RKO (cell line): ENCODE data around the gene RBBP6.
A peak's percentile ranks its signal among the peaks of the same experiment; 100 is the strongest.
"Not testable (repeated sequence)": the region's sequence is repeated elsewhere in the genome, so short reads cannot be mapped to it uniquely, and the experiment has no call there.

Experiments used
- DNase-seq: peaks from one replicate; pipeline ENCODE4 v3.0.0-alpha.2; 2016; ENCODE audit warnings: low spot score

RBBP6 gene

GRCh38 chr16:24539295-24539849 lies at the start of gene RBBP6:
RBBP6 (plus strand) TSS chr16:24539566; CDS start chr16:24540627, 1,061 bp downstream.
- DNase-seq: peak; percentile 96

GRCh38 chr16:24490866-24491265 lies 48.5 kb upstream of the RBBP6 start:
- no peak for DNase-seq

- DNase-seq: no peak
Observed at GRCh38 chr16:24491731-24492130, 47.6 kb upstream of the RBBP6 start.

GRCh38 chr16:24493821-24494220 lies 45.5 kb upstream of the RBBP6 start:
- DNase-seq: no peak

GRCh38 chr16:24495207-24495606 lies 44.2 kb upstream of the RBBP6 start:
- DNase-seq: not testable (repeated sequence)

GRCh38 chr16:24497440-24497839 lies 41.9 kb upstream of the RBBP6 start:
- no peak for DNase-seq

GRCh38 chr16:24499193-24499814 lies 40.1 kb upstream of the RBBP6 start:
- DNase-seq: peak; percentile 30

- peak; percentile 64 for DNase-seq
Observed at GRCh38 chr16:24504472-24505345, 34.7 kb upstream of the RBBP6 start.

GRCh38 chr16:24505959-24506358 lies 33.4 kb upstream of the RBBP6 start:
- DNase-seq: no peak

GRCh38 chr16:24507959-24508480 lies 31.3 kb upstream of the RBBP6 start:
- no peak for DNase-seq

GRCh38 chr16:24508614-24509013 lies 30.8 kb upstream of the RBBP6 start:
- DNase-seq: peak; percentile 34

- DNase-seq: no peak
Observed at GRCh38 chr16:24509536-24509935, 29.8 kb upstream of the RBBP6 start.

- no peak for DNase-seq
Observed at GRCh38 chr16:24511174-24511573, 28.2 kb upstream of the RBBP6 start.

- no peak for DNase-seq
Observed at GRCh38 chr16:24511792-24512191, 27.6 kb upstream of the RBBP6 start.

- DNase-seq: no peak
Observed at GRCh38 chr16:24514096-24514495, 25.3 kb upstream of the RBBP6 start.

- DNase-seq: no peak
Observed at GRCh38 chr16:24515186-24515585, 24.2 kb upstream of the RBBP6 start.

GRCh38 chr16:24516900-24517669 lies 22.3 kb upstream of the RBBP6 start:
- DNase-seq: peak; percentile 81

GRCh38 chr16:24518498-24518897 lies 20.9 kb upstream of the RBBP6 start:
- no peak for DNase-seq

- no peak for DNase-seq
Observed at GRCh38 chr16:24520983-24521382, 18.4 kb upstream of the RBBP6 start.

- DNase-seq: no peak
Observed at GRCh38 chr16:24522751-24523150, 16.6 kb upstream of the RBBP6 start.

- DNase-seq: no peak
Observed at GRCh38 chr16:24523569-24523968, 15.8 kb upstream of the RBBP6 start.
